Ascending aorta (tissue), 2 donors: ENCODE data around the gene ACIN1. TPM values are rescaled to one million over a fixed set of nuclear protein-coding genes. Genes with fewer than 3 reads are reported as not detected.

Experiments used
- DNase-seq, 2 donors: peaks; one replicate each; pipeline ENCODE4 v3.0.0-alpha.2; 2019; ENCODE audit warnings: low spot score in 2 of 2
- H3K27ac ChIP-seq, 2 donors: fragments of 200-600 bp; sonication (generic); one replicate each; pipeline ENCODE4 v1.5.1; 2016 to 2017; ENCODE audit warnings: mild to moderate bottlenecking in 1 of 2
- H3K27me3 ChIP-seq: fragments of 200-600 bp; sonication (generic); one replicate; pipeline ENCODE4 v1.5.1; 2017
- H3K36me3 ChIP-seq, 2 donors: fragments of 200-600 bp; sonication (generic); one replicate each; pipeline ENCODE4 v1.5.1; 2016
- H3K4me1 ChIP-seq, 2 donors: fragments of 200-600 bp; sonication (generic); one replicate each; pipeline ENCODE4 v1.5.1; 2016 to 2017; ENCODE audit warnings: mild to moderate bottlenecking in 1 of 2
- H3K4me3 ChIP-seq, 2 donors: fragments of 200-600 bp; sonication (generic); one replicate each; pipeline ENCODE4 v1.5.1; 2016 to 2017; ENCODE audit warnings: mild to moderate bottlenecking in 1 of 2
- H3K9me3 ChIP-seq, 2 donors: fragments of 200-600 bp; sonication (generic); one replicate each; pipeline ENCODE4 v1.5.1; 2016
- CTCF ChIP-seq, 3 experiments: fragments of 200-600 bp in 2 of 3; fragments of 450-650 bp in 1 of 3; sonication (generic) in 2 of 3; IDR thresholded peaks; one replicate each; pipeline ENCODE4 v1.5.1; 2016 to 2019; ENCODE audit warnings: antibody characterized with exemption in 3 of 3, mild to moderate bottlenecking in 1 of 3, moderate library complexity in 1 of 3
- intact Hi-C: fragments of 100-400 bp; cut with DNase I; formaldehyde crosslinking; loops from one replicate; pipeline ENCODE4 v1.15.1; 2023
- total RNA-seq: library from RNA; depleted of rRNA; stranded (reverse); fragments of >200 nt; gene quantifications from one replicate; pipeline ENCODE4 v1.1.0, GENCODE V29; 2016

ACIN1 gene
- total RNA-seq, 1 donor from 2014 or later = 58.9 TPM

- Histone ChIP-seq H3K4me3 (no peak overlapping the region), H3K36me3 (peaks cover 50 to 79% of the 10 kb centered on the region in 2 donors), H3K9me3 (no peaks in the 10 kb centered on the region), H3K27me3 (no peaks in the 10 kb centered on the region), H3K27ac (no peak overlapping the region), H3K4me1 (no peaks in the 10 kb centered on the region)
- intact Hi-C loops = no loop called here
- no peak for DNase-seq
- TF ChIP-seq CTCF (IDR thresholded peaks at IDR 0.05) = no peak
Observed at GRCh38 chr14:23131482-23131881, 36.5 kb upstream of the ACIN1 start.

- H3K4me1 ChIP-seq = peaks cover 0 to 4% of the 10 kb centered on the region in 2 donors
- H3K27ac ChIP-seq = no peak overlapping the region
- no peak for TF ChIP-seq CTCF (IDR thresholded peaks at IDR 0.05)
- H3K9me3 ChIP-seq = no peaks in the 10 kb centered on the region
- DNase-seq = no peak
- H3K27me3 ChIP-seq = no peaks in the 10 kb centered on the region
- intact Hi-C loops = no loop called here
- H3K36me3 ChIP-seq = peaks cover 45 to 78% of the 10 kb centered on the region in 2 donors
- no peak overlapping the region for H3K4me3 ChIP-seq
Observed at GRCh38 chr14:23130871-23131270, 35.9 kb upstream of the ACIN1 start.

- no peak for DNase-seq
- Histone ChIP-seq H3K4me1 (peaks cover 0 to 13% of the 10 kb centered on the region in 2 donors), H3K4me3 (no peak overlapping the region), H3K27ac (no peak overlapping the region), H3K9me3 (no peaks in the 10 kb centered on the region), H3K27me3 (no peaks in the 10 kb centered on the region), H3K36me3 (peaks cover 45 to 72% of the 10 kb centered on the region in 2 donors)
- TF ChIP-seq CTCF (IDR thresholded peaks at IDR 0.05) = no peak
- intact Hi-C loops = no loop called here
Observed at GRCh38 chr14:23129759-23130316, 34.9 kb upstream of the ACIN1 start.

GRCh38 chr14:23128969-23129758 lies 34.2 kb upstream of the ACIN1 start:
- no peak overlapping the region for H3K4me3 ChIP-seq
- TF ChIP-seq CTCF (IDR thresholded peaks at IDR 0.05) = no peak
- DNase-seq = no peak
- intact Hi-C loops = no loop called here
- H3K4me1 ChIP-seq = peaks cover 0 to 18% of the 10 kb centered on the region in 2 donors
- H3K36me3 ChIP-seq = peaks cover 45 to 72% of the 10 kb centered on the region in 2 donors
- no peaks in the 10 kb centered on the region for H3K27me3 ChIP-seq
- no peaks in the 10 kb centered on the region for H3K9me3 ChIP-seq
- no peak overlapping the region for H3K27ac ChIP-seq

GRCh38 chr14:23127861-23128260 lies 32.9 kb upstream of the ACIN1 start:
- intact Hi-C loops = no loop called here
- TF ChIP-seq CTCF (IDR thresholded peaks at IDR 0.05) = no peak
- Histone ChIP-seq H3K4me3 (no peak overlapping the region), H3K9me3 (no peaks in the 10 kb centered on the region), H3K27me3 (no peaks in the 10 kb centered on the region), H3K36me3 (peaks cover 43 to 67% of the 10 kb centered on the region in 2 donors), H3K4me1 (peaks cover 0 to 25% of the 10 kb centered on the region in 2 donors), H3K27ac (peak overlapping the region in 1 of 2 donors; percentile 35)
- no peak for DNase-seq
